ENCODE results near the gene CLEC2A.

DNA sequence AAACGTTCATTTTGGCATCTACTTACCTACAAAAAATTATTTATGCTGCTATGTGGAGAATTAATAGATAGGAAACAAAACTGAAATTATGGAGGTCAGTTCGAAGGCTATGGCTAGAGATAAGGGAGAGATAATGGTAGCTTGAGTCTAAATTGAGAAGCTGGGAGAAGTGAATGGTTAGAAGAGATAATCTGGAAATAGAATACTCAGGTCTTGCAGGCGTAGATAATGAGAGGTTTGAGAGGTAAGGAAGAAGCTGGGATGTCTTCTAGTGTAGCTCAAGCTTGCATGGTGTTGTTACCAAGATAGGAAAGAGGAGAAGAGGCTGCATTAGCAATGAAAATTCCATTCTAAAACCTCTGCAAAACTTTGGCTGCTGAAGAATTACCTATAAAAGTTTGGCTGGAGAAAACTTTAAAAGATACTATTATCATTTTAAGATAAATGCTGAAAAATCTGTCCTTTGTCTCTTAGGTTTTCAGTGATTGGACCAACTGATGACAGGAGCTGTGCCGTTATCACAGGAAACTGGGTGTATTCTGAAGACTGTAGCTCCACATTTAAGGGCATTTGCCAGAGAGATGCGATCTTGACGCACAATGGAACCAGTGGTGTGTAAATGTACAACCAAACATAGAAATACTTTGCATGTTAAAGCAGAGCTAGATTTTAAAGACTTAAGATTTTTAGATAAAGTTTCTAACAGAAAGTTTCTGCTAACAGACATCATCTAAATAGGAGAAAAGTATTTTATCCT lies 36.8 kb downstream of the CLEC2A start:
- TF ChIP-seq EZH2 (IDR thresholded peaks at IDR 0.05; ENCODE audit: insufficient read depth, poor library complexity, severe bottlenecking) (no peak), EZH2phosphoT487 (IDR thresholded peaks at IDR 0.05; ENCODE audit: insufficient read depth, low read depth) (no peak)
